Neural progenitor cell (in vitro differentiated cells): ENCODE measurements around the gene CLINT1.

Source experiments
- CTCF ChIP-seq: fragments of 200-600 bp; sonication (generic); IDR thresholded peaks from 2 replicates; pipeline ENCODE4 v1.5.1; 2017; ENCODE audit warnings: antibody characterized with exemption, mild to moderate bottlenecking
- EZH2 ChIP-seq: fragments of 200-600 bp; sonication (generic); IDR thresholded peaks from 2 replicates; pipeline ENCODE4 v1.6.1; 2017; ENCODE audit warnings: antibody characterized with exemption, mild to moderate bottlenecking, moderate library complexity

DNA sequence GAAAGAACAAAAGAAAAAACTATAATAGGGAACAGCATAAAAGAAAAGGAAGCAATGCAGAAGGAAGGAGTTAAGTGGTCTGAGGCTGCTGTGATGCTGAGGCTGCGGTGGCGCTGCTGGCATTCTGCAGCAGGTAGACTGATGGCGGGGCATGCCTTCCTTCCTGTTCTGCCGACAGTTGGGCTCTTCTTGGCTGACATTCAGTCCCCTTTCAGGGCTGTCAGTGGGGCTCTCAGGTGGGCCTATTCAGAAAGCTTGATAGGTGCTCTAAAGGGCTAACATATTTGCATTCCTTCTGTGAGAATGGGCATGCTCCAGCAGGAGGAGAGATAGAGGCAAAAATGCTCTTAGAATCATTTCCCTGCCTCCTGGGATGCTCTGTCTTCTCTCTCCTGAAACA lies 5.1 kb upstream of the CLINT1 start:
- no peak for TF ChIP-seq EZH2
- TF ChIP-seq CTCF, result no peak
